ENCODE measurements around the gene EFNB2.

GRCh38 chr13:106528718-106529414 lies 6.6 kb downstream of the EFNB2 start:
- TF ChIP-seq ESRRA (CRISPR knock-in tag; IDR thresholded peaks at IDR 0.05; ENCODE audit: borderline replicate concordance) (no peak), PRRX2 (CRISPR knock-in tag; IDR thresholded peaks at IDR 0.05) (no peak)
- TF ChIP-seq, protein P1, sequence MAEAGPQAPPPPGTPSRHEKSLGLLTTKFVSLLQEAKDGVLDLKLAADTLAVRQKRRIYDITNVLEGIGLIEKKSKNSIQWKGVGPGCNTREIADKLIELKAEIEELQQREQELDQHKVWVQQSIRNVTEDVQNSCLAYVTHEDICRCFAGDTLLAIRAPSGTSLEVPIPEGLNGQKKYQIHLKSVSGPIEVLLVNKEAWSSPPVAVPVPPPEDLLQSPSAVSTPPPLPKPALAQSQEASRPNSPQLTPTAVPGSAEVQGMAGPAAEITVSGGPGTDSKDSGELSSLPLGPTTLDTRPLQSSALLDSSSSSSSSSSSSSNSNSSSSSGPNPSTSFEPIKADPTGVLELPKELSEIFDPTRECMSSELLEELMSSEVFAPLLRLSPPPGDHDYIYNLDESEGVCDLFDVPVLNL (CRISPR knock-in tag; IDR thresholded peaks at IDR 0.05; ENCODE audit: borderline replicate concordance, low read depth): no peak

All from WTC11 (cell line).